ENCODE results near the gene MRPL3.

The MRPL3 gene

DNA sequence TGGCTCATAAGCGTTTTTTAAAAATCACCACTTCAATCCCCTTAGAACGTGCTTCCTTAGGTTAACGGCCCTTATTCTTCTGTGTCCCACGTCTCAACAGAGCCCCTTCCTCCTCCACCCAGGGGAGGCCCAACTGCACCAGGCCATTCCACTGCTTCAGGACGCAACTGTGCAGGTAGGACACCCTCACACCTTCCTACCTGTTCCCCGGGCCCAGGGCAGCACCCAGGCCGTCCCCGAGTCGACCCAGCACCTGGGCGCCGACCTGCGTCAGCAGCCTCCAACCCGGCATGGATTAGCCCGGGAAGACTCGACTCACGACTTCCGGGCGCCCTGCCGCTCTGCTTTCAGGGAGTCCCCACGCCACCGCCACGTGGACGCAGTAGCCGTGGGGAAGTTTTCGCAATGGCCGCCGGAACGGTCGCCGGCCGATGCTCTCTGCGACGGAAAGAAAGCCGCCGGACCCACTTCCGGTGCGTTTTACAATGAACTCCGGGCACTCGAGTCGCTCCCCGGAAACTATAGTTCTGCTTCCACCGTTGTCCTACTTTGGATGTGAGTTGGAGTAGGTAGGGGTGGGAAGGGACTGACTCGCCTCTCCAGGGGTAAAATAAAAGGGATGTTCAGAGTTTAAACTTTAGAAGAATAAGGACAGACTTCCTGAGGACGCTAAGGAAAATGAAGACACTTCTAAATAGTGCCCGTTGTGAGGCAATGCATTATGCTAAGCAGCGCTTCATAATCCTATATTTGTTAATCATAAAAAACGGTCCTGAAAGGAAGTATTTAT is at the start of gene MRPL3:
MRPL3 (minus strand) TSS at position 442 of the 790 bp plus-strand sequence; CDS start at position 292, 150 bp downstream.
- DNase-seq (ENCODE audit: low read depth in 2 of 2): peak; percentile 76 to 77

DNA sequence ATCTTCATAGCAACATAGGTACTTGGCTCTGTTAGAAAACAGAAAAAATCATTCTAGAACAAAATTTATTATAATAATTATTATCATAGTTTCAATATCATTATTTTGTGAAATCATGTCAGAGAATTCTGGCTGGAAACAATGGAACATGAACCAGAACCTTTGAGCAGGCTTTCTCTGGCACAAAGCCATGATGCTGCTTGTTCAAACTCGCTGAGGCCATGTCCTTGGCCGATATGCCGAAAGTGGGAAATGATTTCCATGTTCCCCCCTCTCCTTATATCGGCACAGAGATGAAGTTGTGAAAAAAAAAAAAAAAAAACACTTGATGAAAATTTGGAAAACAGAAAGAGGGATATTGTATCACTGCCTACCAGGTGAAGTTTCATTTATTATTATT is 49.0 kb upstream of the MRPL3 start:
- DNase-seq (ENCODE audit: low read depth in 2 of 2): no peak

DNA sequence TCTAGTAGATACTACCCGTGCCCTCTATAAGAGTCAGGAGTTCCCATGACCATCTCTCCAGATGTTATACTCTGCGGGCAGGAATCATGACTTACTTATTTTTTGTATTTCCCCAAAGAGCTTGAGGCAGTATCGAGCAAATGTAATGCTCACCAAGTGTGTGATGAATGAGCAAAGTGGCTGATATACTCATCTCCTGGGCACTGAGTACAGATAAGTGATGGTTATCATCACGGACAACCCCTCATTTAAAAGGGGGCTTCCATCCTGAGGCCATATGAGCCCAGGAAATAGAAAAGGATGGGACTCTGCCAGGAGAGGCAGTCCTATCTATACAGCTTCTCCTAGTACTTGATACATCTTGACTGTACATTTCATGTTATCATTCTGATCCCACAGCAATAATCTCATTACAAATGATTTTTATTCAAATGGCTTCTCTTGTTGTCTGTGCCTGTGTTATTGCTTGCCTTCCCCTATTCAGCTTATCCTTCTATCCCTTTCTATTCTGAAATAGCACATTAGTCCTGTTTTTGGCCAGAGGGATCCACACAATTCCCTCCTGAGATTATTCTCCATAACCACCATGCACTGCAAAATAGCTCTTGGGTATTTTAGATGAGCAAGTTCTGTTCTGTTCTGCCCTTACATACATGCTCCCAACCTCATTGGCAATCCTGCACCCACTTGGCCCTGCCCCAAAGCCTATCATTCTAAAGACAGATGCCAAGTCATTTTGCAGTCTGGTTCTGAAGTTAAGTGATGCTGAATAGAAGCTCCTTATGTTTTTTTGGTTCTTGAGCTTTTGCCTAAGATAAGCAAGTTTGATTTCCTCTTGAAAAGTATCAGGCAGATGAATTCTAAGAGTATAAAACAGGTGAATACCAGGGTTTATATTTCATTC is 48.0 kb upstream of the MRPL3 start:
- DNase-seq (ENCODE audit: low read depth in 2 of 2): no peak

DNA sequence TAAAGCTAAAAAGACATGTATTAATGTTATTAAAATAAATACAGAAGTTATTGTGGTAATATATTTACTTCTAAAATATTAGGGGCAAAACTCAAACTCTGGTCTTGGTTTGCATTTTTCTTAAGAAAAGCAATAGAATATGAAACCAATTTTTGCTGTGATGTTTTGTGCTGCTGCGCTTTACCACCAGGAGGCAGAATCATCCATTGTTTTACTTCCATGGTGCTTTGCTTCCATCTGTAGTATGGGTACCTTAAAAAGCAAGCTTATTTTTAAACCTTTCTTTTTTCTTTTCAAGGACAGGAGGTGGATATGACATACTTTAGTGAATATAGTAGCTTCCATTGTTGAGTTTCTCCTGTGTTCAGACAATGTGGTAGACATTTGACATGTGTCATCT is 46.6 kb upstream of the MRPL3 start:
- no peak for DNase-seq (ENCODE audit: low read depth in 2 of 2)

DNA sequence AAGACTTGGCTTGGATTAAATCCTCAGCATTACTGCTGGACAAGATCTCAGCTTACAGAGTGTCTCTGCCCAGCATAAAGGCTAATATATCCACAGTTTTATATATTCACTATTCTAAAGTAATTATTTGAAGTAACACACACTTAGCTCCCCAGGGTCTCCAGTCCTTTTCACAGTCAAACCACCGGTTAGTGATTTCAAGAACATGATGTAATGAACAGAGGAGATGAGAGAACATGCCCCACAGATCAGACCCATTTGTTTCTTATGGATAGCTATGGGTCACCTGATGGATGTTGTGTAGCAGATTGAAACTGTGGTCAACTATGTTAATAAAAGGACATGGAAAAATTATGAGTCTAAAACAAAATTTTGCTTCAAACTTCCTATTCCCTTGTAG is 44.8 kb upstream of the MRPL3 start:
- no peak for DNase-seq (ENCODE audit: low read depth in 2 of 2)

DNA sequence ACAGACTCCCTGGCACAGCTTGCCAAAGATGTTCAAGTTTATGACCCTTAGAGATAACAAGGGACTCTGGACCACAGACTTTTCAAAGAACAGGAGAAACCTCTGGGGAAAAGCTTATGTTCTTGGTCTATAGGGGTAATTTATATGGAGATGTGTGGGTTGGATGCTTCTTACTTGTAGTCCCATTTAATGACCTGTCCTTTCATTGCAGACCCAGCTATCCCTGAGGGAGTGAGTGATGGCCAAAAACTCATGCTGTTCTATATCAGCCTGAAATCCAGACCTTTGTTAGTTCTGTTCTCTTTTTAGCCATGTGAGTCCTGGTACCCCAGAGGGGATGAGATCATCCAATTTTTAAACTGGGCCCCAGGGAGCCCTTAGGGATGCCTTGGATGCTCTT is 43.7 kb upstream of the MRPL3 start:
- DNase-seq (ENCODE audit: low read depth in 2 of 2): no peak

DNA sequence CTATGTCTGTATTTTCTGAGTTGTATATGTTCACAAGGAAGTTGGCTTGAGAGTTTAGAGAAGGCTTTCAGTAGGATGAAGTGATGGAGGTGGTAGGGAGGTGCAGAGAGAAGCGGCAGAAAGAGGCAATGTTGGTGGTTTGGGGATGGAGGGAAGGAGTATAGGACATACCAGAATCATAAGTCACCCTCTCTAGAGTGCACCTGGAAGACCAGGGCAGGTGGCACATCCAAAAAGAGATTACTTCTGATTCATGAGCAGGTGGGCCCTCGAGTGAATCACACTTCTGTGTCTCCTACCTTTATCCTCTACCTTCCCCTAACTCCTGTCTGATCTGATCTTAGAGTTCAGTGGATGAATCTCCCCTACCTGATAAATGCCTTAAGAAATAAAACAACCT is 41.8 kb upstream of the MRPL3 start:
- DNase-seq (ENCODE audit: low read depth in 2 of 2): no peak

DNA sequence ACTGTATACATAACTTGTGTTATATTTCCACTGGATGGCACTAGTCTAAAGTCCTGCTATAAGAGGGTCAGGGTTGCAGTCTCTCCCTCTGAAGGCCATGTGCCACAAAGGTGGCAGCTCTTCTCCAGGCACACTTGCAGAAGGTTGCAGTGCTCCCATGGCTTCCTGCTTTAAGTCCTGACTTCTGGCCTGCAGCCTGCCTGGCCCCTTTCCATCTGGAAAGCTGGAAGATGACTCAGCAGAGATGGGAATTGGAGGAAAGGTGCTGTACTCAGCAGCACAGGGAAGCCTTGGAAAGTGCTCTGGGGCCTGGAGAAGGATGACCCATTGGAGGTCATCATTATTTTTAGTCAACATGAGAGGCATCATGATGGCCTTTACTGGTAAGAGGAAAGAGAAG is 40.9 kb upstream of the MRPL3 start:
- no peak for DNase-seq (ENCODE audit: low read depth in 2 of 2)

DNA sequence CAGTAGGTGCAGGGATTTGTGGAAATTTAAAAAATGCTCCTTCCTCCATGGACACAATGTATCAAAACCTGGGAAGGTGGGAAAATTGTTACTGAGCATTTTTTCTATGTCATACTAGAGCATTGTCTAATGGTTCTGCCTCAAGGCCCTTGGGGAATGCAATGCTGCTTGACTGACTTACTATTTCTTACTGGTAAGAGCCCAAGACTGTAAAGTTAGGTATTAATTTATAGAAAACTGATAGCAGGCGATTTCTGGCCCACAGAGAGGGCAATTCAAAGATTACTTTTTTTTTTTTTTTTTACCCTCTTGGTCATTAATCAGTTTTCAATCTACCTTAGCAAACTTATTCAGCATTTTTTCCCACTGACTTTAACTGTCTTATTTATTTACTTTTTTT is 38.5 kb upstream of the MRPL3 start:
- no peak for DNase-seq (ENCODE audit: low read depth in 2 of 2)

DNA sequence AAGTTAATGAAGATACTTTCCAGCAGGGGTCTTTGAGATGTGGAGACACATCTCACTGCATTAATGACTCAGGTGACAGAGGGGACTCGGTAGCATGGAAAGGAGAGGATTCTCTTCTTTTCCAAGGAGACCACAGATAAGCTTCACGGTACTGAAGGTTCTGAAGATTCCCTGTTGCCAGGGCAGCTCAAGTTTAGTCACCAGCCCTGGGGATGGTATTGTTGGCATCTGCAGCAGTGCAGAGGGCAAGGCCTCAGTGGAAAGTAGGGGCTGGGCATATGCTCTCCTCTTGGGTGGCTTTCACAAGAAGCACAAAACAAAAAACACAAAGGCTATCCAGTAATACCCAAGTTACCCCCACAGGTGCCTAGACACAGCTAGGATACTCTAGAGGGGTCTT is 38.0 kb upstream of the MRPL3 start:
- no peak for DNase-seq (ENCODE audit: low read depth in 2 of 2)

DNA sequence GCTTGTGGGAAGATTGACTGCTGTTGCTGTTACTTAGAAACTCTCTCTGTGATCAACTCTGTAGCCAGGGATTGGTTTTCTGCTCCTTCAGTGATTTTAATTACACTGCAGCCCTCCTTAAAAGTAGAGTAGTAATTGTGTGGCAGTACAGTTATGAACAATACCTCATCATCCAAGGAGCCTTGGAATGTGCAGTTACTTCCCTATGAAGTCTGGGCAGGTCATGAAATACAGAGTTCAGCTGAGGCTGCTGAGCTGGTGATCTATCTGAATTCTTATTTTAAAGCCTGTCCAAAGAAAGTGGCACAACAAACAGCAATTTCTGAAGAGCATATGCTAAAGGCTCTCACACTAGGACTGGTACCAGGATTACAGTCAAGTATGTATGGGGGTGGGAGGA is 37.4 kb upstream of the MRPL3 start:
- no peak for DNase-seq (ENCODE audit: low read depth in 2 of 2)

DNA sequence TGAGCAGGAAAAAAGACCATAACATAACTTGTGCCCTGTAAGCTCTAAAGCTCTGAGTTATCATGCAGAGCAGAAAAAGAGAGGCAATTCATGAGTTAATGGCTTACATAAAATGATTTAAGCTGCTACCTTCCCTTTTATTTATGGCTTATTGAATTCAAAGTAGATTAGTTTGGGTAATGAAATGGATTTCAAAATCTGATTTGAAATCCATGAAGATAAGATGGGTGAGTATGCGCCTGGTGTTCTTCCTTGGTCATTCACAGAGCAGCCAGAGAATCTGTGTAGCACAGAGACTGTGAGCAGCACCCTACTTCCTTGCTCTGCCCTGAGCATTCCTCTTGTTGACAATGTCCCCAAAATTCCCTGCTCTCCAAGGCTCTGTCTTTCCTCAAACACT is 36.2 kb upstream of the MRPL3 start:
- DNase-seq (ENCODE audit: low read depth in 2 of 2): no peak

DNA sequence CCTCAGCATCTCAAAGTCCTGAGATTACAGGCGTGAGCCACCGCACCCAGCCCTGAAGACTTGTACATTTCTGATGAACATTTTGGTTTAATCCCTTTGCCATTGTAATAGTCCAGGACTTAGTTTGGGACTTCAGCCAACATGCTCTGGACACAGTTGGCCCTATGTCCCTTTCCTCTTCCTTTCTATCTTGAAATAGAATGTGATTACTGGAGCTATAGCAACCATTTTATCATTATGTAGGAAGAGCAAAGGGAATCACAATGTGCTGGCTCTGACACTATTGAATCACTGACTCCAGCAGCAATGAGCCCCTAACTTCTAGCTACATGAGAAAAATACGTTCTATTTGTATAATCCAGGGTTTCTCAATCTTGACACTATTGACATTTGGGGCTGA is 34.8 kb upstream of the MRPL3 start:
- no peak for DNase-seq (ENCODE audit: low read depth in 2 of 2)

DNA sequence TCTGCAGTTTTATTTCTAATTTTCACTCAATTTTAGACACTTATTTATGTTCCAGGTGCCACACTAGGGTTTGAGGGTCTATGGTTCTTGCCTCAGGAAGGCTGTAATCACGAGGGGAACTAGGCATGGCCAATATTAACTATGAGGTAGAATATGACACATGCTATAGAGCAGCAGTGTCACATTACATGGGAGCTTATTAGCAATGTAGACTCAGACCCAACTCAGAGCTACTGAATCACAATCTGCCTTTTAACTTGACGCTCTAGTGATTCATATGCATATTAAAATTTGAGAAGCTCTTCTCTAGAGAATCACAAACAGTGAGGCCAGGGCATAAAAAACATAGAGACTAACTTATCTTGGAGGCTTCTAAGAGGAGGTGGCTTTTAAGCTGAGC is 32.8 kb upstream of the MRPL3 start:
- no peak for DNase-seq (ENCODE audit: low read depth in 2 of 2)

DNA sequence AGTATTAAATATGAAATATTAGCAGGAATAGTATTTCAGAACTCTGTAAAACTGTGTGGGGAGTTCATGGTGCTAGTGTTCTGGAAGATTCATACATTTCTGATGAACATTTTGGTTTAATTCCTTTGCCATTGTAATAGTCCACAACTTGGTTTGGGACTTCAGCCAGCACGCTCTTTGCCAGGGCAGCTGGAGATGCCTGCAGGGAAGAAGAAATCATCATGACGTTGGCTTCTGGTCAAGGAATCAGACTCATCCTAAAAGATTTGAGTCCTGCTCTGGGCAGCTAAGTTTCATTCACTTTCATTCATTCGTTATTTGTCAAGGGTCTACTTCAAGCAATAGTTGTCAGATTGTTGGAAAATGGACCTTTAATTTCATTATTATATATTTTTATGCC is 32.4 kb upstream of the MRPL3 start:
- DNase-seq (ENCODE audit: low read depth in 2 of 2): no peak

DNA sequence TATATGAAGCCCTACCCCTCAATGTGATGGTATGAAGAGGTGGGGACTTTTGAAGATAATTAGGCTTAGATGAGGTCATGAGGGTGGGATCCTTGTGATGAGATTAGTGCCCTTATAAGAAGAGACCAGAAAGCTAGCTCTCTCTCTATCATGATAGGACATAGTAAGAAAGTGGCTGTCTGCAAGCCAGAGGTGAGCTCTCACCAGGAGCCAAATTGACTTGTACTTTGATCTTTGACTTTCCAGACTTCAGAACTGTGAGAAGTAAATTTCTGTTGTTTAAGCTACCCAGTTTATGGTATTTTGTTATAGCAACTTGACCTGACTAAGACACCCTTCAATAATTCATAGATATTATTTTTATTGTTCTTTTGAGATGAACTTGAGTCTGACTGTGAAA is 29.9 kb upstream of the MRPL3 start:
- no peak for DNase-seq (ENCODE audit: low read depth in 2 of 2)

DNA sequence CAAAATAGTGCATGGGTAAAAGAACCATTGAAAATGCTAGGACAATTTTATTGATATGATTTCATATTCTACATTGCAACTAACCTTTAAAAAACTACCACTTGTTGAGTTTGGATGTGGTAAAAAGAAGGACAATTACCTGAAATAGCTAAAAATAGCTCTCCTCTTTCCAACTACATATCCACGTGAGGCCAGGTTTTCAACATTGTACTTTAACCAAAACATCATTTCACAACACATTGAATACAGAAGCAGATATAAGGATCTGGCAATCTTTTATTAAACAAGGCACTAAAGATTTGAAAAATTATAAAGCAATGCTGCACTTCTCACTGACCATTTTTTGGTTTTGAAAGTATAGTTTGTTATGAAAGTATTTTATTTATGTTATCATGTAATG is 28.1 kb upstream of the MRPL3 start:
- DNase-seq (ENCODE audit: low read depth in 2 of 2): no peak

DNA sequence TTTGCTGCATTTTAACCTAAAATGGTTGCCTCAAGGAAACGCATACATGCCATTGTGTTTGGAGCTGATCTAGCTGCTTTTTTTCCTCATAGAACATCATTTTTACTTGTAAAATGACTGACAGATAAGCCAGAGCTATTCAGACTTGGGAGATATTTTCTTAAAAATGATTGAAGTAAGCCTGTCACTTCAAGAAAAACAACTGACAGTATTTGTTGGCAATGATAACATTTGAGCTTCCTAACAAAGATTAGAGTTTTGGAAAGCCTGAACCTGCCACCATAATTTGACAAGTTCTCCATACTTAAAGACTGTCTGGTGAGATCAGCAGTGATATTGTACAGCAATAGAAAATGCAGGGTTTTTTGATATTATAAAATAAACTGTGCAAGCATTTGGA is 27.6 kb upstream of the MRPL3 start:
- no peak for DNase-seq (ENCODE audit: low read depth in 2 of 2)

DNA sequence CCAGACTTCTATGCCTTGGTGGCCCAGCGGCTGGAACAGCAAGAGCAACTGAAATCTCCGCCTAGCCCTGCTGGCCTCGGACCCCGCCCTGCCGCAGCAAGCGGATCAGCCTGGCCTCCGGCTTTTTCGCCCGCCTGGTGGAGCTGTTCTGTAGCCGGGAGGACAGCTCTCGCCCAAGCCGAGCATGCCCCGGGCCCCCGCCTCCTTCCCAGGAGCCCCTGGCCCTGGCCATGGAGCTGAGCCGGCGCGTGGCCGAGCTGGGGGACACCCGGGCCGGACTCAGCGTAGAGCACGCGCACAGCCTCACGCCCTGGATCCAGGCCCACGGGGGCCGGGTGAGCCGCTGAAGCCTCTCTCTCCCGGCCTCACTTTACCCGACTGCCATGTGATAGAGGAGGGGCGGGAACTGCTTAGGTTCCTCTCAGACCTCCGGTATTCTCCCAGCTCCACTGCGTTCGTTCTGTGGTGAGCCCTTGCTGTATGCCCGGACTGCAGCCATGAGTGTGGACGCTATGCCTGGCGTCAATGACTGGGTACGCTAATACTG is 24.1 kb upstream of the MRPL3 start:
- DNase-seq (ENCODE audit: low read depth in 2 of 2): no peak

DNA sequence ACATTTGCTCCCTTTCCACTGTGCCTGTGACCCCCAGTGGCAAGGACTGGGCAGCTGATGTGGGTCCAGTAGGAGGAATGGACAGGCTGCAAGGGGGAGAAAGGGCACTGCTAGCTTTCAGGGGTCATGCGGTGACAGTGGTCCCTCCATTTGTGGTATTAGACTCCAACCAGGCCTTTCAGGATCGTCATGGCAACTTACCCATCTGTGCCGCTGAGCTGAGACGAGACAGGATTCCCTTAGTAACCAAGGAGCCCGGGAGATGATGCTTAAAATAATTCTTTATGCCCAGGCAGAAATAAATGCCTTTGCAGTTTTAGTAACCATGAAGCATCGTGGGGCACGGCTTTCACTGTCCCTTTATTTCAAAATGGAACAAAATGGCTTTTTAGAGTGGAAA is 15.9 kb upstream of the MRPL3 start:
- no peak for DNase-seq (ENCODE audit: low read depth in 2 of 2)

DNA sequence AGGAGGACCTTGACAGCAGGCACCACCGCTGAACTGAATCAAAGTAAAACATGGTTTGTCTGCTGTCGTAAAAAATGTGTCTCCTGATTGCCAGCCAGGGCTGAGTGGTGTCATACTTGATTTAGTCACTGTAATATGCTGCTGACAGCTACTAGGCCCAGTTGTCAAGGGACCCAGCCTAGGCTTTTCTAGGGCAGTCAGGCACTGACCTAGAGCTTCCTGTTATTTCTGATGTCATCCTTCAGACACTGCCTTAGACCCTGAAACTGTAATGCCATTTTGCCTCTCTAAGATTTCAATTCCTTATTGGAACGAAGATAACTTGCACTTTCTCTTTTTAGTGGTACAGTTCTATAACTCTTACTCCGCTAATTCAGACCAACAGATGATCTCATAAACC is 2.6 kb upstream of the MRPL3 start:
- DNase-seq (ENCODE audit: low read depth in 2 of 2): no peak

DNA sequence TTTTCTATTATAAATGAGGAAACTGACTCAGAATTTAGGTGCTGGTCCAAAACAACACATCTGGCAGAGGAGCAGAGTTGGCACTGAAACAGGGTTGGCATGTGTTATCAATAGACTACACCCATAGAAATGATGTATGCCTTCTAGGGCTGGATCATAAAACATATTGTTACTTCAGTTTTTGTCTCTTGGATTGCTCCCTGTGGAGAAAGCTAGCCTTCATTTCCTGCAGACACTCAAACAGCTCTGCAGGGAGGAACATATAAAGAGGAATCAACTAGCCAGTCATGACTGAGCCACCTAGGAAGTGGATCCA is 507 bp upstream of the MRPL3 start:
- no peak for DNase-seq (ENCODE audit: low read depth in 2 of 2)

DNA sequence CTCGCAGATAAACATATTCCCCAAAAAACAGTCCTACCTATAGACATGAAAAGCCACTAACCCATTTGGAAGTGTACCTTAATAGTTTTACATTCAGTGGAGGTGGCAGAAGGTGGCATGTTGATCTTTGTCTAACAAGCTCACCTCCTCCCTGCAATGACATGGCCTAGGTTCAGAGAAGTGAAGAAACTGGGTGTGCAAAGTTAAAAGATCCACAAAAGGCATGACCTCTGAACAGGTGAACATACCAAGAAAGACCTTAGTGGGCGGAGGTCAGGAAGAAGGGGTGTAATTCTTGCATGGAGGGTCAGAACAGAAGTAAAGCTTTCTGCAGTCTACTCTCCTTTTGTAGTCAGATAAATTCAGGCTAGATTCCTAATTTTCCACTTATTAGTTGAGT is 822 bp downstream of the MRPL3 start:
- DNase-seq (ENCODE audit: low read depth in 2 of 2): no peak

Measured in stimulated activated CD4-positive, alpha-beta T cell treated with anti-CD3 and anti-CD28 coated beads, Interleukin-15, amount 100 ng/mL, for 48 hours (primary cell).